T1000 (cell line): Measurements from ENCODE around the gene SSTR3.
"Not testable (repeated sequence)": the region's sequence is repeated elsewhere in the genome, so short reads cannot be mapped to it uniquely, and the experiment has no call there.

Source experiments
- DNase-seq: peaks from one replicate; lab custom pipeline; 2025; ENCODE audit warnings: mixed read lengths; lab: John Stamatoyannopoulos, UW

The SSTR3 gene

GRCh38 chr22:37181681-37182080 is 30.6 kb downstream of the SSTR3 start:
- no peak for DNase-seq

- no peak for DNase-seq
Measured at GRCh38 chr22:37180531-37181231, 31.6 kb downstream of the SSTR3 start.

DNA sequence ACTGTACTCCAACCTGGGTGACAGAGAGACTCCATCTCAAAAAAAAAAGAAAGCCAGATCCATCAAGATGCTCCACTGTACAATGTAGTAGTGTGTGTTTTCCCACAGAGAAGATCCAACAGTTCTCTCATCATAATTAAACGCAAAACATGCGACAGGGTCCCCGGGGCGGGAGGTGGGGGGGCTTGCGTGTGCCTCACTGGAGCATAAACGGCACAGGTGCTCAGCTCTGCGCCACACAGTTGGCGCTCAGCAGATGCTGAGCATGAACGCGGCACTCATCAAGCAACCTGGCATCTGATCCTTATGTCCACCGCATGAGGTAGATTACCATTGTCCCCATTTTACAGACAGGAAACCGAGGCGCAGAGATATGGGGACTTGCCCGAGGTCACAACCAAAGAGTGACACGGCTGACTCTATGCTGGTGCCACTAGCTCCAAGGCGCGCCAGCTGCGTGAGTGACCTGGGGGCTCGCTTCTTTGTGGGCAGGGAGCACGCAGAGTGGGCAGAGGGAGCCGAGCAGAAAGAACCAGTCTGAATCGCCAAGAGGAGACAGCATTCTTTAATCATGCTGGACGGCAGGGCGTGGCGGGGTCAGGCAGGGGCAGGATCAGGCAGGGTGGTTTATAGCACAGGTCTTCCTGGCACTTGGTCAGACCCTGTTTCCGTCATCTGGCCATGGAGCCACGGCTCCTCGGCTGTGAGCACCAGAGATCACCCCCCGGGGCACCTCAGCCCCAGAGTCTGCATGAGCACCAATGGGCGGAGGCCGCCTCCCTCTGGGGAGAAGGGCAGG is 32.5 kb downstream of the SSTR3 start:
- DNase-seq: no peak

GRCh38 chr22:37179126-37179470 is 33.2 kb downstream of the SSTR3 start:
- no peak for DNase-seq

DNA sequence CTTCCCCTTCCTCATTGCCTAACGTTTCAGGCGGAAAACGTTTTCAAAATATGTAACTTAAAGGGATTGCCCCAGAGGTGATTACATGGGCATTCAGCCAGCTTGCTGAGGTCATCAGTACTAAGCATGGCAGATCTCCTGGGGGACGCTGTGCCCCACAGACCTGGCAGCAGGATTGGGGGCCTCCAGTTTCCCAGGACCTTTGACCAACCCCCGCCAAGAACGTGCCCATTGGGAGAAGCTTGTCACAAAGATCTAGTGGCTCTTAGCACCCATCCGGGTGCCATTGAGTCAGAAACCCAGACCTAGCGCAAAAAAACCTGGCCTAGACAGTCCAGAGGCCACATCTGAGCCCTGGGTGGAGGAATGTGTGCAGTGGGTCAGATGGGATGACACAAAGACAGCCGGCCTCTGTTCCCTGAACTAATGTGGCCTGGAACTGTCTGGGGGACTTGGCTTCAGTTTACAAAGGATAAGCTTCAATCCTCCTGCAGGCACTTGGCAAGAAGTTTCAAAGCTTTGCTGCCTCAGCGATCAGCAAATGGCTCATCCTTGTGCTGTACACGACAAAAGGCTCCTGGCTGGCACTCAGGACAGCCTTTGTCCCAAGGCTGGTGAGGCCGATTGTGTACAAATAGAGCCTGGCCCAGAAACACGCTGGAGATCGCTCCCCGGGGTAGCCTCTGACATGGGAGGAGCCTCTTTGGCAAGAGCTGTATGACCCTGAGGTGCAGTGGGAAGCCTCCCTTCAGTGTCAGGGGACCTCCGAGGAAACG is 33.7 kb downstream of the SSTR3 start:
- DNase-seq: no peak

- DNase-seq: no peak
Measured at GRCh38 chr22:37177755-37178154, 34.5 kb downstream of the SSTR3 start.

DNA sequence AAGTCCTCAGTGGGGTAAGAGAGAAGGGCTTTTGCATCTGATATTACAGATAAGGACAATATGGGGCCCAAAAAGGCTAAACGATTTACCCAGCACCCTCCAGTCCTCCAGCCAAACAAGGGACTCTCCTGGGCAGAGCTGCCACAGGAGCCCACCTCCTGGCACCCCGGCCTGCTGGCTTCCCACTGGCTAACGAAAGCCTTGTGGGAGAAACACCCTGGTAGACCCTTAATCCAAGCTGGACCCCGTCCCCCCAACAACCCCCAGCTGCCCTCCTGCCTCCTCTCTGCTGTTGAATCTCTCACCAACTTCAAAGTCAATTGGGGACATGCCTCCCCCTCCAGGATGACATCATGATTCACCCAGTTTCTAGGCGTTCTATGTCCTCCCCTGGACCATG is 35.1 kb downstream of the SSTR3 start:
- no peak for DNase-seq

- DNase-seq: no peak
Measured at GRCh38 chr22:37176464-37177061, 35.7 kb downstream of the SSTR3 start.

GRCh38 chr22:37175414-37176281 is 36.6 kb downstream of the SSTR3 start:
- DNase-seq: no peak

GRCh38 chr22:37174964-37175363 is 37.3 kb downstream of the SSTR3 start:
- no peak for DNase-seq

- no peak for DNase-seq
Measured at GRCh38 chr22:37173709-37174108, 38.6 kb downstream of the SSTR3 start.

DNA sequence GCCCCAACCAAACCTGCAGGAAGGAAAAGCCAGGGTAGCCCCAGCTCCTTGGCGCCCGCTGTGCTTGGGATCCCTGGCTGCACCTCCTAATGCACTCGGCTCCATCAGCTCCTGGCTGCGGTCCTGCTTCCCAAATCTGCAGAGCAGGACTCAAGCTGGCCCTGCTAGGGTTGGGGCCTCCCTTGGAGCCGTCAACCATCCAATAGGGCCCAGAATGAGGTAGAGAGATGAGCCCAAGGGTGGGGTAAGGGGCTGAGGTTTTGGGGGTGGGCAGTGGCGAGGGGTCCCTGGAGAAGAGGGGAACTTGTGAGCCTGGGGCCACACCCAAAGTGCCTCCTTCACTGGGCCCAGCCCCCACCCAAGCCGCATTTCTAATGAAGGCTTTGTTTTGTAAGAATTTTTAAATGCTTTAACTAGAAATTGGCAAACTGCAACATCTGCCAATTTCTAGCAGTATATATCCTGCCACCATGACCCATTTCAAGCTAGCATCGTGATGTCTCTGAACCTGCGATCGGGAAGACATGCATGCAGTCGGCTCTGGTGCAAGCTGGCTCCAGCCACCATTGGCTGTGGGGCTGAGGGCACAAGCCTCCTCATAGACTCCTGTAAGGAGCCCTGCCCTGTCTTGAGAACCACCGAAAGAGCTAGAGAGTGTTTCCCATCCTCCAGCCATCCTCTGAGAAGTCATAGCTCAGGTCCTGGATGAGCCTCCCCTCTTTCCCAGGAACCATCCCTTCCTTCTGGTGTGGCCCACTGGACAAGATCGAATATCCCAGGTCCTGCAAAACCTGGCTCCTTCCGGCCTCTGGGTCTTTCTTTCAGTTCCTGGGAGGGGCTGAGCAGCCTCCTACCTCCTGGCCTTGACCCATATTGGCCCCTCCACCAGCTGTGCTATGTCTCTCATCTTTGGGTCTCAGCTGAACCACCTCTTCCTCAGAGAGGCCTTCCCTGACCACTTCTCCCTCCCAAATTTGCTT is 39.7 kb downstream of the SSTR3 start:
- no peak for DNase-seq

- no peak for DNase-seq
Measured at GRCh38 chr22:37171662-37172061, 40.6 kb downstream of the SSTR3 start.

- DNase-seq: not testable (repeated sequence)
Measured at GRCh38 chr22:37170689-37171405, 41.4 kb downstream of the SSTR3 start.

DNA sequence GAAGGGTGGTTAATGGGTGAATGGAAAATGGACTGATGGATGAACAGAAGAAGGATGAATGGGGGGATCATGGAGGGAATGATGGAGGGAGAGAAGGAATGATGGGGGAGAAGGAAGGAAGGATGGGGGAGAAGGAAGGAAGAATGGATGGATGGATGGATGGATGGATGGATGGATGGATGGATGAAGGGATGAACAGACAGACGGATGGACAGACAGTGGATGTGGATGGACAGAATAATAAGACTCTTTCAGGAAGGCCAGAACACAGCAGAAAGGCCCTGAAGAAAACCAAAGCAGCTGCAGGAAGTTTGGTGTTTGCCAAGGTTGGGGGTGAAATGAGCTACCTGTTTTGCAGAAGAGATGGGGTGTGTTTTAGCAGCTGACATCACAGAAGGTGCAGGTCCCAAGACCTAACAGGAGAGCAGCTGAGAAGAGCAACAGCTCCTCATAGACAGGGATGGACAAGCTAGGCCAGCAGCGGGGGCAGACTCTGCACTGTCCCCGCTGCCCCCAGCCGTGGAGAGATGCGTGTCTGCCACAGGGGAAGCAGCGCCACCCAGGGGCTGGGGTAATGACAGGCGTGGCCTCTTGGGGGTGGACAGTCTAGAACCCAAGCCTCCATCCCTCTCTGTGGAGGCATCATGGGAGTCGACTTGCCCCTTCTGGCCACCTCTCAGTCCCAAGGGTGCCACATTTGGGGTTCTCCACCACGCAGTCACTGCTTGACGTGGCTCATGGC is 42.2 kb downstream of the SSTR3 start:
- DNase-seq: no peak

- no peak for DNase-seq
Measured at GRCh38 chr22:37169406-37169805, 42.9 kb downstream of the SSTR3 start.

DNA sequence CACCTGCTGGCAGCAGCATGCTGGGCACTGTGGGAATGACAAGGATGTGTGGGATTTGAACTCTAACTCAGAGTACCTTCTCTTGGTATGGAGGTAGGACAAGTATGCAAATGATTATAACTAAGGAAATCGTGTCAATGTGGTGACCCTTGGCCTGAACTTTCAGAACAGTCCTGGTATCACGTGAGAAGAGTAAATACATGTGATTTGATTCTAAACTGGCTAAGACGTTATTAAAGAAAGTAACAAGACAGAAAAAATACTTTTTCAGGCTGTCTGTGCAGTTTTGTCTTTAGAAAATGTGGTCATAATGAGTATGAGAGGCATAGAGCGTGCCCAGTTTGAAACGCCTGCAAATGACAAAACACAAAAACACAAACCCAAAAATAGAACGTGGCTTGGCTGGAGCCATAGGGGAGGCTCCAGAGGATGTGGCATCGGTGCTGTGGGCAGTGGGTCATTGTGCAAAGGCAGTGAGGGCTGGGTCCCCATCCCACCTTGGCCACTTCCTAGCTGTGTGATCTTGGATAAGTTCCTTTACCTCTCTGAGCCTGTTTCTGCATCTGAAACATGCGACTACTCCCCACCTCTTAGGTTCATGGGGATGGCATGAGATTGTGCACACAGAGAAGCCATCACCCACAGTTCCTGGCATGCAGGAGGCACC is 44.2 kb downstream of the SSTR3 start:
- no peak for DNase-seq
